Natural killer cell (primary cell): ENCODE results near the gene SRRT. TPM values are rescaled to one million over a fixed set of nuclear protein-coding genes. Genes with fewer than 3 reads are reported as not detected.

Source experiments
- ATAC-seq, 3 donors: fragments of 150-1000 bp in 2 of 3; fragments of 200-7000 bp in 1 of 3; cut with Tn5 transposase; 1 replicate in 1 of 3; 2 replicates in 2 of 3; pipeline ENCODE4 v1.10.0; 2021; ENCODE audit warnings: mild to moderate bottlenecking in 2 of 3, moderate library complexity in 2 of 3
- DNase-seq, 2 donors: peaks; one replicate each; pipeline versions ENCODE4 v3.0.0 to v3.0.0-alpha.2; 2013 to 2021; ENCODE audit warnings: mixed read lengths in 1 of 2
- H3K27ac ChIP-seq: one replicate; pipeline ENCODE4 v1.5.1; 2013; ENCODE audit warnings: mild to moderate bottlenecking, low read length
- H3K27me3 ChIP-seq: one replicate; pipeline ENCODE4 v1.6.1; 2013; ENCODE audit warnings: low read length; ENCODE audit not compliant: control insufficient read depth, insufficient read depth
- H3K36me3 ChIP-seq: one replicate; pipeline ENCODE4 v1.6.1; 2013; ENCODE audit warnings: low read length; ENCODE audit not compliant: control insufficient read depth, insufficient read depth
- H3K4me1 ChIP-seq: one replicate; pipeline ENCODE4 v1.6.1; 2013; ENCODE audit warnings: low read length; ENCODE audit not compliant: control insufficient read depth, insufficient read depth
- H3K4me3 ChIP-seq: one replicate; pipeline ENCODE4 v1.5.1; 2013; ENCODE audit warnings: low read length
- H3K9me3 ChIP-seq: one replicate; pipeline ENCODE4 v1.6.1; 2013; ENCODE audit warnings: low read length; ENCODE audit not compliant: control insufficient read depth, insufficient read depth
- H3K27ac Mint-ChIP-seq, 2 donors: one replicate each; pipeline ENCODE4 v1.8.0; 2022; ENCODE audit warnings: mild to moderate bottlenecking in 2 of 2, mixed read lengths in 2 of 2, moderate library complexity in 1 of 2
- H3K27me3 Mint-ChIP-seq, 2 donors: one replicate each; pipeline ENCODE4 v1.8.0; 2022; ENCODE audit warnings: low read depth in 2 of 2, mixed read lengths in 2 of 2
- H3K36me3 Mint-ChIP-seq: one replicate; pipeline ENCODE4 v1.8.0; 2022; ENCODE audit warnings: mixed read lengths
- H3K4me1 Mint-ChIP-seq, 2 donors: one replicate each; pipeline ENCODE4 v1.8.0; 2022; ENCODE audit warnings: mixed read lengths in 2 of 2
- H3K4me3 Mint-ChIP-seq: one replicate; pipeline ENCODE4 v1.8.0; 2022; ENCODE audit warnings: mild to moderate bottlenecking, moderate library complexity, mixed read lengths
- H3K9me3 Mint-ChIP-seq, 2 donors: one replicate each; pipeline ENCODE4 v1.8.0; 2022; ENCODE audit warnings: mixed read lengths in 2 of 2
- CTCF ChIP-seq: fragments of 200-600 bp; IDR thresholded peaks from one replicate; pipeline ENCODE4 v1.8.0; 2022; ENCODE audit warnings: antibody characterized with exemption
- WGBS: methylation state at CpG from one replicate; pipeline ENCODE4 v1.1.7; 2013; ENCODE audit warnings: missing lambda C conversion rate; ENCODE audit not compliant: insufficient coverage; 5-methylcytosine and 5-hydroxymethylcytosine counted together
- intact Hi-C: fragments of 100-400 bp; cut with micrococcal nuclease; formaldehyde crosslinking; loops from one replicate; pipeline ENCODE4 v1.14.2; 2022
- total RNA-seq, 4 donors: library from RNA; stranded (reverse); fragments of 120-200 nt in 1 of 4; gene quantifications; one replicate each; pipeline versions ENCODE4 v1.2.3 to v1.2.4, GENCODE V29; 2013 to 2022

Gene SRRT
- total RNA-seq, 3 donors from 2014 or later (not counting 1 experiment from before 2014, with no cell fraction given), result 281 to 307 (median 288) TPM

GRCh38 chr7:100873599-100874299, 1.2 kb upstream of the SRRT start:
- no peak for ATAC-seq
- Mint-ChIP-seq H3K27ac (peak overlapping the region; percentile 90 to 99), H3K27me3 (no peaks in the 10 kb centered on the region), H3K9me3 (peaks cover 0 to 2% of the 10 kb centered on the region in 2 donors), H3K4me3 (peak overlapping the region; percentile 31), H3K4me1 (peaks cover 27 to 34% of the 10 kb centered on the region in 2 donors), H3K36me3 (no peaks in the 10 kb centered on the region)
- WGBS, result 87% methylated on average over 10 of the region's 10 CpGs
- peak in 1 of 2 donors; percentile 20 for DNase-seq
- H3K27me3 ChIP-seq, result no peaks in the 10 kb centered on the region
- H3K9me3 ChIP-seq, result no peaks in the 10 kb centered on the region
- peak overlapping the region; percentile 91 for H3K27ac ChIP-seq
- intact Hi-C loops, result loop anchor here (2.0 kb wide), 1 partner anchor 15 kb away; the partner anchor contains the start of gene UFSP1
- TF ChIP-seq CTCF, result no peak
- peaks cover 28% of the 10 kb centered on the region for H3K4me1 ChIP-seq
- no peak overlapping the region for H3K4me3 ChIP-seq
- H3K36me3 ChIP-seq, result peaks cover 7% of the 10 kb centered on the region

GRCh38 chr7:100874300-100874576, 665 bp upstream of the SRRT start:
- Mint-ChIP-seq H3K36me3 (no peaks in the 10 kb centered on the region), H3K4me3 (peak overlapping the region; percentile 98), H3K27ac (peak overlapping the region; percentile 90 to 99), H3K9me3 (peaks cover 0 to 2% of the 10 kb centered on the region in 2 donors), H3K27me3 (no peaks in the 10 kb centered on the region), H3K4me1 (peaks cover 27 to 38% of the 10 kb centered on the region in 2 donors)
- H3K4me1 ChIP-seq, result peaks cover 28% of the 10 kb centered on the region
- peak overlapping the region; percentile 91 for H3K27ac ChIP-seq
- intact Hi-C loops, result loop anchor here (2.0 kb wide), 1 partner anchor 15 kb away; the partner anchor contains the start of gene UFSP1
- no peak for TF ChIP-seq CTCF
- ATAC-seq (no peak), DNase-seq (no peak)
- no peaks in the 10 kb centered on the region for H3K27me3 ChIP-seq
- H3K36me3 ChIP-seq, result peaks cover 9% of the 10 kb centered on the region
- H3K9me3 ChIP-seq, result no peaks in the 10 kb centered on the region
- WGBS, result 83% methylated on average over 8 of the region's 8 CpGs
- peak overlapping the region; percentile 65 for H3K4me3 ChIP-seq

- Mint-ChIP-seq H3K27ac (peak overlapping the region; percentile 90 to 99), H3K4me3 (peak overlapping the region; percentile 98), H3K9me3 (peaks cover 0 to 2% of the 10 kb centered on the region in 2 donors), H3K36me3 (no peaks in the 10 kb centered on the region), H3K4me1 (peaks cover 35 to 49% of the 10 kb centered on the region in 2 donors), H3K27me3 (no peaks in the 10 kb centered on the region)
- no peak for TF ChIP-seq CTCF
- DNase-seq, result peak in 1 of 2 donors; percentile 63
- Histone ChIP-seq H3K36me3 (peaks cover 12% of the 10 kb centered on the region), H3K4me1 (peaks cover 28% of the 10 kb centered on the region), H3K27ac (peak overlapping the region; percentile 91), H3K9me3 (no peaks in the 10 kb centered on the region), H3K27me3 (no peaks in the 10 kb centered on the region), H3K4me3 (peak overlapping the region; percentile 65)
- ATAC-seq, result peak; percentile 19 to 27 (median 22)
- intact Hi-C loops, result loop anchor here (2.0 kb wide), 1 partner anchor 13 kb away; the partner anchor contains the start of gene UFSP1
- WGBS, result 0% methylated on average over 39 of the region's 39 CpGs
Observed at GRCh38 chr7:100875356-100875751, 451 bp downstream of the SRRT start.
